Tibial nerve (tissue), 4 donors: ENCODE results near the gene ZNF611. TPM values are rescaled to one million over a fixed set of nuclear protein-coding genes. Genes with fewer than 3 reads are reported as not detected.
"Not testable (repeated sequence)": the region's sequence is repeated elsewhere in the genome, so short reads cannot be mapped to it uniquely, and the experiment has no call there.

ENCODE experiments used
- DNase-seq, 2 donors: peaks; one replicate each; pipeline ENCODE4 v3.0.0-alpha.2; 2019; ENCODE audit warnings: low spot score in 2 of 2
- H3K27ac ChIP-seq, 4 donors: fragments of 200-600 bp; sonication (generic) in 3 of 4; one replicate each; pipeline ENCODE4 v1.5.1; 2017 to 2019; ENCODE audit warnings: mild to moderate bottlenecking in 1 of 4
- H3K27me3 ChIP-seq, 2 donors: fragments of 200-600 bp; sonication (generic) in 1 of 2; one replicate each; pipeline versions ENCODE4 v1.5.1 to v1.6.0; 2017 to 2019
- H3K36me3 ChIP-seq, 3 donors: fragments of 200-600 bp; sonication (generic); one replicate each; pipeline ENCODE4 v1.5.1; 2018 to 2019
- H3K4me1 ChIP-seq, 4 donors: fragments of 200-600 bp; sonication (generic) in 3 of 4; one replicate each; pipeline ENCODE4 v1.5.1; 2017 to 2019
- H3K4me3 ChIP-seq, 4 donors: fragments of 200-600 bp; sonication (generic) in 3 of 4; one replicate each; pipeline ENCODE4 v1.5.1; 2017 to 2019; ENCODE audit warnings: mild to moderate bottlenecking in 1 of 4, moderate library complexity in 1 of 4
- H3K9me3 ChIP-seq, 4 donors: fragments of 200-600 bp; sonication (generic) in 3 of 4; one replicate each; pipeline ENCODE4 v1.5.1; 2017 to 2019
- CTCF ChIP-seq, 5 experiments: fragments of 200-600 bp in 3 of 5; fragments of 450-650 bp in 2 of 5; sonication (generic) in 3 of 5; IDR thresholded peaks; one replicate each; pipeline ENCODE4 v1.5.1; 2016 to 2019; ENCODE audit warnings: antibody characterized with exemption in 5 of 5, mild to moderate bottlenecking in 3 of 5, moderate library complexity in 2 of 5
- EP300 ChIP-seq, 2 donors: sonication (generic); formaldehyde crosslinking; IDR thresholded peaks; one replicate each; pipeline ENCODE4 v1.6.1; 2017; ENCODE audit warnings: antibody characterized with exemption in 2 of 2, mild to moderate bottlenecking in 1 of 2
- POLR2A ChIP-seq, 2 donors: fragments of 450-650 bp; IDR thresholded peaks; one replicate each; pipeline ENCODE4 v1.6.1; 2017; ENCODE audit warnings: antibody characterized with exemption in 2 of 2, mild to moderate bottlenecking in 2 of 2, moderate library complexity in 2 of 2
- WGBS, 2 donors: methylation state at CpG; one replicate each; pipeline ENCODE4 v1.1.5; 2018; 5-methylcytosine and 5-hydroxymethylcytosine counted together
- total RNA-seq, 4 donors: library from RNA; depleted of rRNA; stranded (reverse); fragments of >200 nt; gene quantifications; one replicate each; pipeline ENCODE4 v1.1.0, GENCODE V29; 2016

The ZNF611 gene
- total RNA-seq, 4 donors from 2014 or later: 11.6 to 15.9 (median 13.3) TPM

GRCh38 chr19:52689843-52690368 is 44.9 kb downstream of the ZNF611 start:
- 1% methylated on average over 32 of the region's 32 CpGs for WGBS, 2 donors
- Histone ChIP-seq H3K9me3 (no peaks in the 10 kb centered on the region), H3K4me3 (peak overlapping the region; percentile 48 to 78 (median 68)), H3K36me3 (peaks cover 0 to under 1% (median 0%) of the 10 kb centered on the region in 3 donors), H3K4me1 (peaks cover 0 to 43% (median 8%) of the 10 kb centered on the region in 4 donors), H3K27me3 (no peaks in the 10 kb centered on the region), H3K27ac (peak overlapping the region; percentile 81 to 98 (median 92))
- no peak for TF ChIP-seq EP300 (IDR thresholded peaks at IDR 0.05)
- TF ChIP-seq POLR2A (IDR thresholded peaks at IDR 0.05): no peak
- no peak for TF ChIP-seq CTCF (IDR thresholded peaks at IDR 0.05)
- DNase-seq: peak; percentile 14 to 29

- H3K36me3 ChIP-seq, DNase-seq, H3K9me3 ChIP-seq, H3K27me3 ChIP-seq: not testable (repeated sequence)
- peaks cover 0 to 43% (median 8%) of the 10 kb centered on the region in 4 donors for H3K4me1 ChIP-seq
- peak overlapping the region; percentile 81 to 98 (median 92) for H3K27ac ChIP-seq
- whole genome bisulfite sequencing, 2 donors: 12 to 15% methylated on average over 6 of the region's 6 CpGs
- peak overlapping the region; percentile 48 to 78 (median 68) for H3K4me3 ChIP-seq
Measured at GRCh38 chr19:52688925-52689796, 45.7 kb downstream of the ZNF611 start.

DNA sequence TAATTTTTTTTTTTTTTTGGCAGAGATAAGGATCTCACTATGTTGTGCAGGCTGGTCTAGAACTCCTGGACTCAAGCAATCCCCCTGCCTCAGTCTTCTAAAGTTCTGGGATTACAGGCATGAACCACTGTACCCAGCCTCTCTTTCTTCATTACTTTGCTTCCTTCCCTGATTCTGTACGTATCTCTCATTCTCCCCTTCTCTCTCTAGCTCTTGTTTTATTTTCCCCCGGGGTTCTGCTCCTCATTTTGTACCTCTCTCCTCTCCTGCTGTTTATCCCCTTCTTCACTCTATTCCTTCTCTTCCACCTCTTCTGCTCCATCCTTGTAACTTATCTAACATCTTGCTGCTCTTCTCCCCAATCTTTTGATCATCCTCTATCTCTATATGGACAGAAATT is 46.5 kb downstream of the ZNF611 start:
- no peak overlapping the region for H3K27ac ChIP-seq
- peaks cover 0 to 15% (median 0%) of the 10 kb centered on the region in 3 donors for H3K36me3 ChIP-seq
- no peak overlapping the region for H3K4me3 ChIP-seq
- TF ChIP-seq POLR2A (IDR thresholded peaks at IDR 0.05) (no peak), CTCF (IDR thresholded peaks at IDR 0.05) (no peak), EP300 (IDR thresholded peaks at IDR 0.05) (no peak)
- DNase-seq: no peak
- 84 to 87% methylated on average over 2 of the region's 2 CpGs for WGBS, 2 donors
- no peaks in the 10 kb centered on the region for H3K9me3 ChIP-seq
- no peaks in the 10 kb centered on the region for H3K27me3 ChIP-seq
- H3K4me1 ChIP-seq: peaks cover 0 to 43% (median 8%) of the 10 kb centered on the region in 4 donors

DNA sequence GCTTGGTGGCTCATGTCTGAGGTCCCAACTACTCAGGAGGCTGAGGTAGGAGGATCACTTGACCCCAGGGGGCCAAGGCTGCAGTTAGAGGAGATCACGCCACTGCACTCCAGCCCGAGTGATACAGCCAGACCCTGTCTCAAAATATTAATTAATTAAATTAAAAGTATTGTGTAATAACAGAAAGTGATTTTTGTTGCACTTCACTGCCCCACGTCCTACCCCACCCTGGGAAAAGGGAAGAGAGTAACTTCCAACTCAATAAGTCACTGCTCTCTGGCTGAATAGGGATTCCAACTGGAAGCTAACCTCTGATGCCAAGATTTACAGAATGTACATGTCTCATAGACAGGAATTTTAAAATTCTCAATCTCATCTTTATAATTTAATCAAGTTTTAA is 47.2 kb downstream of the ZNF611 start:
- TF ChIP-seq POLR2A (IDR thresholded peaks at IDR 0.05): no peak
- TF ChIP-seq EP300 (IDR thresholded peaks at IDR 0.05): no peak
- no peak for TF ChIP-seq CTCF (IDR thresholded peaks at IDR 0.05)
- 86 to 89% methylated on average over 3 of the region's 3 CpGs for WGBS, 2 donors
- peaks cover 0 to 43% (median 8%) of the 10 kb centered on the region in 4 donors for H3K4me1 ChIP-seq
- H3K27me3 ChIP-seq: no peaks in the 10 kb centered on the region
- H3K4me3 ChIP-seq: no peak overlapping the region
- no peak for DNase-seq
- H3K36me3 ChIP-seq: peaks cover 0 to 22% (median 0%) of the 10 kb centered on the region in 3 donors
- H3K27ac ChIP-seq: no peak overlapping the region
- H3K9me3 ChIP-seq: no peaks in the 10 kb centered on the region

- no peaks in the 10 kb centered on the region for H3K27me3 ChIP-seq
- no peak for DNase-seq
Measured at GRCh38 chr19:52685811-52686210, 49.0 kb downstream of the ZNF611 start.

DNA sequence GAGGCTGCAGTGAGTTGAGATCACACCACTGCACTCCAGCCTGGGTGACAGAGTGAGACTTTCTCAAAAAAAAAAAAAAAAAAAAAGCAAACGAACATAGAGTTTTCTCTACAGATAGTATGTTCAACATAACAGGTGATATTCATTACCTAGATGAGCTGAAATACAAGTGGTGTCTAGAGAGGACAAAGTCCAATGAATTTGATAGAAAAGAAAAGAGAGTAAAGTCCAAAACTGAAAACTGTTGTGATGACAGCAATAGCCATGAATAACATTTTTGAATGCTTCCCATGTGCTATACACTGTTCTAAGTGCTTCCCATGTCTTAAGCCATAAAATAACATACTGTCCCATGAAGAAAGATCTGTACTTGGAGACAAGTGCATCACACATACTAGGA is 53.6 kb downstream of the ZNF611 start:
- not testable (repeated sequence) for H3K4me3 ChIP-seq, H3K9me3 ChIP-seq, H3K27me3 ChIP-seq, DNase-seq, H3K4me1 ChIP-seq, H3K27ac ChIP-seq
- peaks cover 0 to 35% (median 0%) of the 10 kb centered on the region in 3 donors for H3K36me3 ChIP-seq
- WGBS, 2 donors: 81 to 100% methylated on average over 1 of the region's 1 CpG

More at GRCh38 chr19:52685811-52686210, 49.0 kb downstream of the ZNF611 start:
- H3K4me1 ChIP-seq: peaks cover 0 to 35% (median 5%) of the 10 kb centered on the region in 4 donors
- TF ChIP-seq CTCF (IDR thresholded peaks at IDR 0.05) (no peak), EP300 (IDR thresholded peaks at IDR 0.05) (no peak), POLR2A (IDR thresholded peaks at IDR 0.05) (no peak)
- H3K4me3 ChIP-seq: no peak overlapping the region
- H3K9me3 ChIP-seq: no peaks in the 10 kb centered on the region
- H3K27ac ChIP-seq: no peak overlapping the region
- H3K36me3 ChIP-seq: peaks cover 0 to 26% (median 0%) of the 10 kb centered on the region in 3 donors
- 57 to 74% methylated on average over 1 of the region's 1 CpG for WGBS, 2 donors
